H9 (cell line): ENCODE data around the gene FGF9. TPM values are rescaled to one million over a fixed set of nuclear protein-coding genes. Genes with fewer than 3 reads are reported as not detected.

Source experiments
- DNase-seq: peaks from one replicate; pipeline ENCODE4 v3.0.0-alpha.2; 2017
- H2AFZ ChIP-seq: one replicate; pipeline ENCODE4 v1.6.1; 2013; ENCODE audit warnings: mild to moderate bottlenecking, low read length, control low read depth, moderate library complexity
- H2AK5ac ChIP-seq: 2 replicates; pipeline ENCODE4 v1.6.1; 2013; ENCODE audit warnings: low read length, control low read depth, mixed read lengths; ENCODE audit not compliant: insufficient read length
- H2BK120ac ChIP-seq: one replicate; pipeline ENCODE4 v1.6.1; 2013; ENCODE audit warnings: low read depth, mild to moderate bottlenecking, low read length, control low read depth, inconsistent platforms; ENCODE audit not compliant: poor library complexity, severe bottlenecking
- H2BK12ac ChIP-seq: 2 replicates; pipeline ENCODE4 v1.6.1; 2013; ENCODE audit warnings: low read length, control low read depth, mixed read lengths, low read depth; ENCODE audit not compliant: insufficient read length
- H2BK15ac ChIP-seq: 2 replicates; pipeline ENCODE4 v1.6.1; 2013; ENCODE audit warnings: low read depth, low read length, control low read depth
- H2BK20ac ChIP-seq: one replicate; pipeline ENCODE4 v1.6.1; 2013; ENCODE audit warnings: low read depth, mild to moderate bottlenecking, low read length, control low read depth, inconsistent platforms; ENCODE audit not compliant: poor library complexity, severe bottlenecking
- H2BK5ac ChIP-seq: 2 replicates; pipeline ENCODE4 v1.6.1; 2013; ENCODE audit warnings: low read length, control low read depth, mixed read lengths; ENCODE audit not compliant: insufficient read length
- H3K14ac ChIP-seq: 2 replicates; pipeline ENCODE4 v1.6.1; 2013; ENCODE audit warnings: low read length, control low read depth; ENCODE audit not compliant: insufficient read depth
- H3K18ac ChIP-seq: 2 replicates; pipeline ENCODE4 v1.6.1; 2013; ENCODE audit warnings: low read depth, mild to moderate bottlenecking, mixed read lengths, low read length, control low read depth; ENCODE audit not compliant: insufficient read length
- H3K23ac ChIP-seq: 2 replicates; pipeline ENCODE4 v1.6.1; 2013; ENCODE audit warnings: low read length, control low read depth, mixed read lengths, low read depth; ENCODE audit not compliant: insufficient read length
- H3K23me2 ChIP-seq: 2 replicates; pipeline ENCODE4 v1.6.1; 2013; ENCODE audit warnings: low read depth, mild to moderate bottlenecking, mixed read lengths, low read length, control low read depth; ENCODE audit not compliant: insufficient read length, poor library complexity, severe bottlenecking
- H3K27ac ChIP-seq: 2 replicates; pipeline ENCODE4 v1.5.1; 2013; ENCODE audit warnings: low read length, control low read depth, mixed read lengths, low read depth; ENCODE audit not compliant: insufficient read length
- H3K27me3 ChIP-seq: 2 replicates; pipeline ENCODE4 v1.6.1; 2013; ENCODE audit warnings: low read length, control low read depth, inconsistent platforms; ENCODE audit not compliant: insufficient read depth
- H3K4ac ChIP-seq: 2 replicates; pipeline ENCODE4 v1.6.1; 2013; ENCODE audit warnings: low read depth, mild to moderate bottlenecking, control low read depth, inconsistent platforms, low read length, moderate library complexity
- H3K4me1 ChIP-seq: 2 replicates; pipeline ENCODE4 v1.6.1; 2013; ENCODE audit warnings: low read length, control low read depth, inconsistent platforms; ENCODE audit not compliant: insufficient read depth
- H3K4me2 ChIP-seq: 2 replicates; pipeline ENCODE4 v1.6.1; 2013; ENCODE audit warnings: low read length, control low read depth, mixed read lengths; ENCODE audit not compliant: insufficient read length, insufficient read depth
- H3K56ac ChIP-seq: 2 replicates; pipeline ENCODE4 v1.6.1; 2013; ENCODE audit warnings: low read depth, mild to moderate bottlenecking, mixed read lengths, low read length, control low read depth; ENCODE audit not compliant: insufficient read length
- H3K79me1 ChIP-seq: 2 replicates; pipeline ENCODE4 v1.6.1; 2013; ENCODE audit warnings: low read depth, mild to moderate bottlenecking, moderate library complexity, low read length, control low read depth, inconsistent platforms; ENCODE audit not compliant: insufficient read depth, poor library complexity, severe bottlenecking
- H3K79me2 ChIP-seq: 2 replicates; pipeline ENCODE4 v1.6.1; 2013; ENCODE audit warnings: low read length, control low read depth, inconsistent platforms; ENCODE audit not compliant: insufficient read depth
- H3K9ac ChIP-seq: 2 replicates; pipeline ENCODE4 v1.6.1; 2013; ENCODE audit warnings: low read length, control low read depth, mixed read lengths; ENCODE audit not compliant: insufficient read length; ENCODE audit errors: extremely low read depth
- H3K9me3 ChIP-seq: one replicate; pipeline ENCODE4 v1.6.1; 2013; ENCODE audit warnings: low read depth, low read length, inconsistent platforms; ENCODE audit not compliant: control insufficient read depth
- H3T11ph ChIP-seq: one replicate; pipeline ENCODE4 v1.6.1; 2013; ENCODE audit warnings: mild to moderate bottlenecking, low read length, control low read depth, inconsistent platforms
- H4K20me1 ChIP-seq: one replicate; pipeline ENCODE4 v1.6.1; 2013; ENCODE audit not compliant: control insufficient read depth, insufficient read length, insufficient read depth
- H4K5ac ChIP-seq: 2 replicates; pipeline ENCODE4 v1.6.1; 2013; ENCODE audit warnings: low read depth, mild to moderate bottlenecking, mixed read lengths, low read length, control low read depth; ENCODE audit not compliant: insufficient read length
- H4K8ac ChIP-seq: replicated peaks from 2 replicates; pipeline ENCODE4 v1.6.1; 2013; ENCODE audit warnings: low read length, control low read depth, mixed read lengths, low read depth; ENCODE audit not compliant: insufficient read length
- H4K91ac ChIP-seq: 2 replicates; pipeline ENCODE4 v1.6.1; 2013; ENCODE audit warnings: low read depth, mild to moderate bottlenecking, moderate library complexity, mixed read lengths, low read length, control low read depth; ENCODE audit not compliant: insufficient read length
- H3K27ac Mint-ChIP-seq, 3 experiments: 2 replicates in 2 of 3; 3 replicates in 1 of 3; pipeline ENCODE4 v1.8.0; 2020 to 2021; ENCODE audit warnings: mixed read lengths in 3 of 3, mild to moderate bottlenecking in 1 of 3, moderate library complexity in 1 of 3
- H3K27me3 Mint-ChIP-seq: 2 replicates; pipeline ENCODE4 v1.8.0; 2021; ENCODE audit warnings: low read depth, mild to moderate bottlenecking, moderate library complexity, mixed read lengths
- H3K36me3 Mint-ChIP-seq, 3 experiments: 2 replicates in 2 of 3; 3 replicates in 1 of 3; pipeline ENCODE4 v1.8.0; 2020 to 2021; ENCODE audit warnings: low read depth in 3 of 3, mixed read lengths in 3 of 3; ENCODE audit not compliant: insufficient read depth in 1 of 3
- H3K4me1 Mint-ChIP-seq, 2 experiments: 2 replicates each; pipeline ENCODE4 v1.8.0; 2020; ENCODE audit warnings: mixed read lengths in 2 of 2
- H3K4me3 Mint-ChIP-seq, 2 experiments: 2 replicates in 1 of 2; 3 replicates in 1 of 2; pipeline ENCODE4 v1.8.0; 2020 to 2021; ENCODE audit warnings: mild to moderate bottlenecking in 2 of 2, mixed read lengths in 2 of 2, moderate library complexity in 1 of 2
- H3K9me3 Mint-ChIP-seq, 2 experiments: 2 replicates in 1 of 2; 3 replicates in 1 of 2; pipeline ENCODE4 v1.8.0; 2020; ENCODE audit warnings: mild to moderate bottlenecking in 2 of 2, mixed read lengths in 2 of 2, moderate library complexity in 1 of 2
- CTCF ChIP-seq: fragments of 200-600 bp; sonication (generic); conservative IDR thresholded peaks from 3 replicates; pipeline ENCODE4 v1.8.0; 2021; ENCODE audit warnings: antibody characterized with exemption, mild to moderate bottlenecking
- WGBS: extraction: QIAGEN DNeasy Blood & Tissue Kit; methylation state at CpG from one replicate; pipeline ENCODE4 v1.1.7; 2013; ENCODE audit warnings: missing lambda C conversion rate, low lambda C conversion rate, mixed read lengths; ENCODE audit not compliant: insufficient read length; ENCODE audit errors: extremely low coverage; 5-methylcytosine and 5-hydroxymethylcytosine counted together
- total RNA-seq: library from RNA; stranded (reverse); gene quantifications from 2 replicates; pipeline ENCODE4 v1.2.1, GENCODE V29; 2021

The FGF9 gene
- total RNA-seq, 1 experiment from 2014 or later: 0.22 TPM

GRCh38 chr13:21744149-21744548 is 73.3 kb downstream of the FGF9 start:
- Histone ChIP-seq H3K18ac (no peak overlapping the region), H3K79me1 (no peaks in the 10 kb centered on the region), H3T11ph (no peak overlapping the region), H3K14ac (no peak overlapping the region), H3K4me2 (no peak overlapping the region), H4K8ac (no peak overlapping the region), H2BK15ac (no peak overlapping the region), H2BK5ac (no peak overlapping the region), H2AFZ (no peak overlapping the region), H3K27ac (no peak overlapping the region), H3K79me2 (no peaks in the 10 kb centered on the region), H3K27me3 (no peaks in the 10 kb centered on the region), H4K5ac (no peak overlapping the region), H3K4me1 (no peaks in the 10 kb centered on the region), H3K23me2 (no peaks in the 10 kb centered on the region), H2BK120ac (no peak overlapping the region), H4K20me1 (no peaks in the 10 kb centered on the region), H4K91ac (no peak overlapping the region), H3K4ac (no peak overlapping the region), H3K56ac (no peak overlapping the region), H3K9ac (no peak overlapping the region), H3K9me3 (no peaks in the 10 kb centered on the region), H2BK20ac (no peak overlapping the region), H2BK12ac (no peak overlapping the region), H3K23ac (no peak overlapping the region), H2AK5ac (no peak overlapping the region)
- Mint-ChIP-seq H3K4me1 (no peaks in the 10 kb centered on the region), H3K4me3 (no peak overlapping the region), H3K9me3 (no peaks in the 10 kb centered on the region), H3K27ac (no peak overlapping the region), H3K27me3 (no peaks in the 10 kb centered on the region), H3K36me3 (no peaks in the 10 kb centered on the region)
- WGBS: no CpG with 5 or more reads among the region's 3 CpGs
- TF ChIP-seq CTCF: no peak
- DNase-seq: no peak
